Dedifferentiated amniotic fluid mesenchymal stem cell (primary cell): ENCODE results near the gene ZNF486.
"Not testable (repeated sequence)": the region's sequence is repeated elsewhere in the genome, so short reads cannot be mapped to it uniquely, and the experiment has no call there.

ENCODE experiments used
- DNase-seq: peaks from one replicate; pipeline ENCODE4 v3.0.0-alpha.2; 2016; ENCODE audit errors: extremely low spot score

Gene ZNF486

GRCh38 chr19:20233105-20233504, 66.1 kb downstream of the ZNF486 start:
- no peak for DNase-seq

GRCh38 chr19:20235156-20235555, 68.1 kb downstream of the ZNF486 start:
- no peak for DNase-seq

GRCh38 chr19:20237773-20238623, 71.0 kb downstream of the ZNF486 start:
- peak; percentile 89 for DNase-seq

GRCh38 chr19:20243629-20244028, 76.6 kb downstream of the ZNF486 start:
- DNase-seq: no peak

DNA sequence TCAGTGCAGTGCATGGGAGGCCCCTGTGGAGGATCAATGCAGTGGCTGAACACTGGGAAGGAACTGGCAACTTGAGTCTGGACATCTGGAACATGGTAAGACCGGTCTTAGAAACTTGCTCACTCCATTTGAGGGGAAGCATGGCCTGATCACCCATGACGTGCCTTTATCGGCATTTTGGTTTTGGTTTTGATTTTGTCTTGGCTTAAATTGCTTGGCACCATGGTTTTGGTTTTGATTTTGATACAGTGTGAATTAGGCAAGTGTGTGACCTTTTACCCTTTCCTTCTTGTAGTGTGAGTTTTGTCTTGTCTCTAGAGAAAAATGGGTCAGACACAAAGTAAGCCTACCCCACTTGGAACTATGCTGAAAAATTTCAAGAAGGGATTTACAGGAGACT, 77.3 kb downstream of the ZNF486 start:
- no peak for DNase-seq

- no peak for DNase-seq
Observed at GRCh38 chr19:20245309-20245708, 78.3 kb downstream of the ZNF486 start.

GRCh38 chr19:20247016-20247683, 80.1 kb downstream of the ZNF486 start:
- DNase-seq: no peak

GRCh38 chr19:20248258-20248657, 81.2 kb downstream of the ZNF486 start:
- DNase-seq: not testable (repeated sequence)
